GM04504 (cell line): ENCODE data around the gene C7.
"Not testable (repeated sequence)": the region's sequence is repeated elsewhere in the genome, so short reads cannot be mapped to it uniquely, and the experiment has no call there.

Experiments used
- DNase-seq: peaks from one replicate; pipeline ENCODE4 v3.0.0-alpha.2; 2012; ENCODE audit warnings: low read depth

C7 gene

GRCh38 chr5:40909264-40909663, at the start of gene C7:
Gene C7, plus strand, starts transcription at chr5:40909497. Its CDS starts 114 bp downstream, at chr5:40909611.
- DNase-seq = no peak

- no peak for DNase-seq
These were observed 48.6 kb upstream of the C7 start for GRCh38 chr5:40860711-40861110.

GRCh38 chr5:40865004-40865403, 44.3 kb upstream of the C7 start:
- DNase-seq = not testable (repeated sequence)

GRCh38 chr5:40866844-40867243, 42.5 kb upstream of the C7 start:
- DNase-seq = no peak

- no peak for DNase-seq
These were observed 39.9 kb upstream of the C7 start for GRCh38 chr5:40869384-40869783.

GRCh38 chr5:40871177-40871576, 38.1 kb upstream of the C7 start:
- DNase-seq = no peak

GRCh38 chr5:40872253-40872652, 37.0 kb upstream of the C7 start:
- DNase-seq = not testable (repeated sequence)

- DNase-seq = no peak
These were observed 35.9 kb upstream of the C7 start for GRCh38 chr5:40873286-40873880.

- DNase-seq = no peak
These were observed 33.3 kb upstream of the C7 start for GRCh38 chr5:40875958-40876357.

- DNase-seq = no peak
These were observed 31.8 kb upstream of the C7 start for GRCh38 chr5:40877371-40877988.

GRCh38 chr5:40879163-40879942, 29.9 kb upstream of the C7 start:
- DNase-seq = no peak

GRCh38 chr5:40882291-40882690, 27.0 kb upstream of the C7 start:
- DNase-seq = no peak

GRCh38 chr5:40883051-40883450, 26.2 kb upstream of the C7 start:
- DNase-seq = not testable (repeated sequence)

GRCh38 chr5:40895440-40896425, 13.6 kb upstream of the C7 start:
- not testable (repeated sequence) for DNase-seq

GRCh38 chr5:40904205-40904993, 4.9 kb upstream of the C7 start:
- peak; percentile 13 for DNase-seq

- no peak for DNase-seq
These were observed 4.3 kb upstream of the C7 start for GRCh38 chr5:40904994-40905306.

GRCh38 chr5:40906351-40906751, 2.9 kb upstream of the C7 start:
- DNase-seq = no peak

- DNase-seq = no peak
These were observed 426 bp downstream of the C7 start for GRCh38 chr5:40909723-40910122.

- no peak for DNase-seq
These were observed 2.0 kb downstream of the C7 start for GRCh38 chr5:40911266-40911665.

GRCh38 chr5:40914835-40915234, 5.5 kb downstream of the C7 start:
- no peak for DNase-seq

- DNase-seq = no peak
These were observed 6.1 kb downstream of the C7 start for GRCh38 chr5:40915341-40915926.
